ENCODE data around the gene TAS2R8. TPM values are rescaled to one million over a fixed set of nuclear protein-coding genes. Genes with fewer than 3 reads are reported as not detected.
"Not testable (repeated sequence)": the region's sequence is repeated elsewhere in the genome, so short reads cannot be mapped to it uniquely, and the experiment has no call there.

Gene TAS2R8
- total RNA-seq, 1 donor from 2014 or later, result not detected

DNA sequence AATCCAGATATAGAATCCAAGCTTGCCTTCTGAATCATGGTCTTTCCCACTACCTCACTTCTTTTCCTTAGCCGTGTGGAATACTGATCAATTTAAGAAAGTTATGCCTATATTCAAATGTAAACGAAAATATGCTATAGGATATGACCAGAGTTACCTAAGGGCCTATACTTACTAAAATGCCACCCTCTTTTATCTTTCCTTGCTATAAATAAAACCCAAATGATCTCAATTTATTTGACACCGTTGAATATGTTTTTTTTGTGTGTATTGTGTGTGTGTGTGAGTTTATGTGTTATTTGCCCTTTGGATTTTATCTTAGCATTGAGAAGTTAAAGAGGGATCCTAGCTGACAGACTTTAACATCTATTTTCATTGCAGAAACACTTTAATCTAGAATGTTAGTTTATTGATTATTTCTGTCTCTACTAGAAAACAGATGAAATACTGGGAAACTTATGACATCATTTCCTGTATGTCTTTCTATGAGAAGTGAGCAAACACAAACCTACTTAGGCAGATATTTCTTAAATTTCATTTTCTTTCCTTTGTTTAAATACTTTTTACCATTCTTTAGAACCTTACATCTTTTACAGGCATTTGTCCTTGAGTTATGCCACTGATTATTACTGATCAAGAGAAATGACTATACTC lies 4.9 kb upstream of the TAS2R8 start:
- H3K27me3 ChIP-seq (ENCODE audit: low read depth), result no peaks in the 10 kb centered on the region
- H3K36me3 ChIP-seq, result no peaks in the 10 kb centered on the region
- H3K9me3 ChIP-seq (replicated peaks), result peaks cover 13% of the 10 kb centered on the region
- TF ChIP-seq, protein P1, sequence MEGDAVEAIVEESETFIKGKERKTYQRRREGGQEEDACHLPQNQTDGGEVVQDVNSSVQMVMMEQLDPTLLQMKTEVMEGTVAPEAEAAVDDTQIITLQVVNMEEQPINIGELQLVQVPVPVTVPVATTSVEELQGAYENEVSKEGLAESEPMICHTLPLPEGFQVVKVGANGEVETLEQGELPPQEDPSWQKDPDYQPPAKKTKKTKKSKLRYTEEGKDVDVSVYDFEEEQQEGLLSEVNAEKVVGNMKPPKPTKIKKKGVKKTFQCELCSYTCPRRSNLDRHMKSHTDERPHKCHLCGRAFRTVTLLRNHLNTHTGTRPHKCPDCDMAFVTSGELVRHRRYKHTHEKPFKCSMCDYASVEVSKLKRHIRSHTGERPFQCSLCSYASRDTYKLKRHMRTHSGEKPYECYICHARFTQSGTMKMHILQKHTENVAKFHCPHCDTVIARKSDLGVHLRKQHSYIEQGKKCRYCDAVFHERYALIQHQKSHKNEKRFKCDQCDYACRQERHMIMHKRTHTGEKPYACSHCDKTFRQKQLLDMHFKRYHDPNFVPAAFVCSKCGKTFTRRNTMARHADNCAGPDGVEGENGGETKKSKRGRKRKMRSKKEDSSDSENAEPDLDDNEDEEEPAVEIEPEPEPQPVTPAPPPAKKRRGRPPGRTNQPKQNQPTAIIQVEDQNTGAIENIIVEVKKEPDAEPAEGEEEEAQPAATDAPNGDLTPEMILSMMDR (IDR thresholded peaks at IDR 0.05; ENCODE audit: borderline replicate concordance), result no peak
- H3K27ac ChIP-seq (replicated peaks), result no peak overlapping the region
- no peak overlapping the region for H3K4me3 ChIP-seq
- intact Hi-C loops (cut with micrococcal nuclease), result no loop called here
- H3K4me1 ChIP-seq, result no peaks in the 10 kb centered on the region
- no peak for DNase-seq

DNA sequence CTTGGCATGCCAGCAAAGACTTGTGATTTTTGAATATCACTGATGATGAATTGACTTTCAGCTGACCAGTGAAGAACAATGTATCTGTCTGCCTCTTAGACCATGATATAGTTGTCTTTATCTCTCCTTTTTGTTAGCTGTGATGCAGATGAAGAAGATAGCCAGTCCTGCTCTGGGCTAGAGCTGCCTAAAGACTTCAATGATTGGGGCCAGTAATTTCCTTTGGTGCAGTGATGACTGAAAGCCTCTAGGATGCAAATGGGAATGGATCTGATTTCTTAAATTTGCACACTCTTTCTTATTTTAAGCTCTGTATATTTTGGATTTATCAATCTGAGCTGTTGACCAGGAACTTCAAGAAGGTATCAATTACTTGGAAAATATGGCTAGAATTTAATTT lies 3.0 kb upstream of the TAS2R8 start, which contains the start of gene TAS2R9:
TSS of gene TAS2R9 (minus strand) at position 101 of the 400 bp plus-strand sequence. CDS start at position 8, 93 bp downstream.
- no peak within 1 kb of the TSS for H3K27ac ChIP-seq (replicated peaks)
- intact Hi-C loops (cut with micrococcal nuclease), result no loop called here
- H3K4me1 ChIP-seq, result no peaks in the 10 kb centered on the region
- no peak for DNase-seq
- H3K36me3 ChIP-seq, result no peaks in the 10 kb centered on the region
- TF ChIP-seq, protein P1 (IDR thresholded peaks at IDR 0.05; ENCODE audit: borderline replicate concordance), result no peak
- H3K9me3 ChIP-seq (replicated peaks), result peaks cover 5% of the 10 kb centered on the region
- no peak within 1 kb of the TSS for H3K4me3 ChIP-seq
- no peaks in the 10 kb centered on the region for H3K27me3 ChIP-seq (ENCODE audit: low read depth)

GRCh38 chr12:10802587-10802986 lies 4.5 kb downstream of the TAS2R8 start, which contains the start of gene TAS2R7:
Gene TAS2R7, minus strand, starts transcription at chr12:10802627. Its CDS starts 57 bp downstream, at chr12:10802570.
- H3K9me3 ChIP-seq (replicated peaks), result no peaks in the 10 kb centered on the region

DNA sequence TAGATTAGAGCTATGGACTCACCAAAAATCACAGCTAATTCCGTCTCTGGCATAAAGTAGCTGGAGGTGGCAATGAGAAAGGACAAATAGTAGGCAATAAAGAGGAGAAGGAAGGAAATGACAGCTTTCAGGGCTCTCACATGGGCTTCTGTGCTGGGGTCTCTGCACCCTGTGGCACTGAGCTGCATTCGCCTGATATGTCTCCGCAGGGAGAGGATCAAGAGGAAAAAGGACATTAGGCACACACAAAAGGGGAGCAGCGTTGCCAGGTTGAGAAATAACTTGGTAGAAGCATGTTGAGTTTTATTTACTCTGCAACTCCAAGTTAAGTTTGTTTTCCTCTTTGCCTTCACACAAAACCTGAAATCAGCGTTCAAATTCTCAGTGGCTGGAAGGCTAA lies 5.3 kb downstream of the TAS2R8 start:
- DNase-seq, result no peak
- Histone ChIP-seq H3K4me3 (no peak overlapping the region), H3K9me3 (replicated peaks) (no peaks in the 10 kb centered on the region), H3K36me3 (no peaks in the 10 kb centered on the region), H3K4me1 (no peaks in the 10 kb centered on the region), H3K27ac (replicated peaks) (no peak overlapping the region), H3K27me3 (ENCODE audit: low read depth) (peaks cover 4% of the 10 kb centered on the region)
- intact Hi-C loops (cut with micrococcal nuclease), result no loop called here
- TF ChIP-seq, protein P1 (IDR thresholded peaks at IDR 0.05; ENCODE audit: borderline replicate concordance), result no peak

More at GRCh38 chr12:10802587-10802986, 4.5 kb downstream of the TAS2R8 start, which contains the start of gene TAS2R7:
- no peak within 1 kb of the TSS for H3K27ac ChIP-seq (replicated peaks)
- TF ChIP-seq, protein P1 (IDR thresholded peaks at IDR 0.05; ENCODE audit: borderline replicate concordance), result no peak
- no peak for DNase-seq
- intact Hi-C loops (cut with micrococcal nuclease), result no loop called here
- no peaks in the 10 kb centered on the region for H3K4me1 ChIP-seq
- no peak within 1 kb of the TSS for H3K4me3 ChIP-seq
- H3K27me3 ChIP-seq (ENCODE audit: low read depth), result peaks cover 4% of the 10 kb centered on the region
- no peaks in the 10 kb centered on the region for H3K36me3 ChIP-seq

DNA sequence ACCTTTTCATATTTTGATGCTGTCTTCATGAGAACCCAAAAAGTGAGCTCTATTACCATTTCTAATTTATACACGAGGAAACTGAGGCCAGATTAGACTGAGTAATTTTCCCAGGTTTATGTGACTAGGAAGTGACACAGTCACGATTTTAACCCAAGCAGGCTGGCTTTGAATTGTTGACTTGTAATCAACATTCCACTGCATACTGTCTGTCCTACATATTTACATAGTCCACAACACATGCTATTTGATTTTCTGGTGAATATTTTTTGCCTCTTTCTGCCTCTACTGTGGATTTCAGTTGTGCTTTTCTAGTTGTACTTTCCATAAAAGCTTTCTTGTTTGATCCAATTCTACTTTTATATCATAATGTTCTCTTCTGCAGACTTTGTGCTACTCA lies 12.9 kb downstream of the TAS2R8 start:
- no peaks in the 10 kb centered on the region for H3K9me3 ChIP-seq (replicated peaks)
- peaks cover 3% of the 10 kb centered on the region for H3K27me3 ChIP-seq (ENCODE audit: low read depth)
- no peak for DNase-seq
- no peaks in the 10 kb centered on the region for H3K36me3 ChIP-seq
- TF ChIP-seq, protein P1 (IDR thresholded peaks at IDR 0.05; ENCODE audit: borderline replicate concordance), result no peak
- no peak overlapping the region for H3K27ac ChIP-seq (replicated peaks)
- intact Hi-C loops (cut with micrococcal nuclease), result no loop called here
- no peaks in the 10 kb centered on the region for H3K4me1 ChIP-seq
- no peak overlapping the region for H3K4me3 ChIP-seq

DNA sequence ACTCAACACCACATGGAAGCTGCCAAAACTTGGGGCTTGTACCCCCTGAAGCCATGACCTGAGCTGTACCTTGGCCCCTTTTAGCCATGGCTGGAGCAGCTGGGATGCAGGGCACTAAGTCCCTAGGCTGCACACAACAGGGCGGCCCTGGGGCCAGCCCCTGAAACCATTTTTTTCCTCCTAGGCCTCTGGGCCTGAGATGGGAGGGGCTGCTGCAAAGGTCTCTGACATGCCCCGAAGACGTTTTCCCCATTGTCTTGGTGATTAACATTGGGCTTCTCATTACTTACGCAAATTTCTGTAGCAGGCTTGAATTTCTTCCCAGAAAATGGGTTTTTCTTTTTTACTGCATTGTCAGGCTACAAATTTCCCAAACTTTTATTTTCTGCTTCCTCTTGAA lies 15.3 kb downstream of the TAS2R8 start:
- intact Hi-C loops (cut with micrococcal nuclease); H3K9me3 ChIP-seq (replicated peaks); H3K4me1 ChIP-seq; H3K27ac ChIP-seq (replicated peaks); DNase-seq; H3K4me3 ChIP-seq; H3K36me3 ChIP-seq; H3K27me3 ChIP-seq (ENCODE audit: low read depth): not testable (repeated sequence)
